ENCODE results near the gene TP73.

GRCh38 chr1:3778590-3779264 lies 126.4 kb downstream of the TP73 start:
- TF ChIP-seq, protein P1, sequence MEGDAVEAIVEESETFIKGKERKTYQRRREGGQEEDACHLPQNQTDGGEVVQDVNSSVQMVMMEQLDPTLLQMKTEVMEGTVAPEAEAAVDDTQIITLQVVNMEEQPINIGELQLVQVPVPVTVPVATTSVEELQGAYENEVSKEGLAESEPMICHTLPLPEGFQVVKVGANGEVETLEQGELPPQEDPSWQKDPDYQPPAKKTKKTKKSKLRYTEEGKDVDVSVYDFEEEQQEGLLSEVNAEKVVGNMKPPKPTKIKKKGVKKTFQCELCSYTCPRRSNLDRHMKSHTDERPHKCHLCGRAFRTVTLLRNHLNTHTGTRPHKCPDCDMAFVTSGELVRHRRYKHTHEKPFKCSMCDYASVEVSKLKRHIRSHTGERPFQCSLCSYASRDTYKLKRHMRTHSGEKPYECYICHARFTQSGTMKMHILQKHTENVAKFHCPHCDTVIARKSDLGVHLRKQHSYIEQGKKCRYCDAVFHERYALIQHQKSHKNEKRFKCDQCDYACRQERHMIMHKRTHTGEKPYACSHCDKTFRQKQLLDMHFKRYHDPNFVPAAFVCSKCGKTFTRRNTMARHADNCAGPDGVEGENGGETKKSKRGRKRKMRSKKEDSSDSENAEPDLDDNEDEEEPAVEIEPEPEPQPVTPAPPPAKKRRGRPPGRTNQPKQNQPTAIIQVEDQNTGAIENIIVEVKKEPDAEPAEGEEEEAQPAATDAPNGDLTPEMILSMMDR (IDR thresholded peaks at IDR 0.05), result no peak
- TF ChIP-seq POLR2A (IDR thresholded peaks at IDR 0.05), result no peak
